T-cell (primary cell): ENCODE results near the gene GALNS. TPM values are rescaled to one million over a fixed set of nuclear protein-coding genes. Genes with fewer than 3 reads are reported as not detected.
A peak's percentile ranks its signal among the peaks of the same experiment; 100 is the strongest.

ENCODE experiments used
- ATAC-seq, 4 experiments: fragments of 200-7000 bp in 3 of 4; fragments of 150-1000 bp in 1 of 4; cut with Tn5 transposase; replicated peaks in 1 of 4; 1 replicate in 3 of 4; 2 replicates in 1 of 4; pipeline ENCODE4 v1.10.0; 2021; ENCODE audit warnings: moderate library complexity in 3 of 4, mild to moderate bottlenecking in 2 of 4, moderate number of reproducible peaks in 1 of 4
- CTCF ChIA-PET, 2 donors: fragments of 300-600 bp; sonication (Branson Sonifier 250); formaldehyde crosslinking; loops; one replicate each; lab custom pipeline; 2022; ENCODE audit warnings: antibody characterized with exemption in 2 of 2; lab: Charles Lee
- POLR2A ChIA-PET, 2 donors: fragments of 300-600 bp; sonication (Branson Sonifier 250); formaldehyde crosslinking; loops; one replicate each; lab custom pipeline; 2022; ENCODE audit warnings: antibody characterized with exemption in 2 of 2; lab: Charles Lee
- DNase-seq, 35 experiments: peaks; one replicate each; pipeline versions ENCODE4 v3.0.0 to v3.0.0-alpha.2; 2013 to 2023
- H3K27ac ChIP-seq: one replicate; pipeline ENCODE4 v1.5.1; 2013; ENCODE audit warnings: low read length
- H3K27me3 ChIP-seq, 2 experiments: replicated peaks in 1 of 2; 1 replicate in 1 of 2; 2 replicates in 1 of 2; pipeline versions ENCODE4 v1.6.1 to v1.7.0; 2013; ENCODE audit warnings: low read length in 1 of 2, mixed read lengths in 1 of 2; ENCODE audit not compliant: control insufficient read depth in 2 of 2, insufficient read depth in 2 of 2; ENCODE audit errors: extremely low read depth in 1 of 2
- H3K36me3 ChIP-seq, 2 donors: 1 replicate in 1 of 2; 2 replicates in 1 of 2; pipeline versions ENCODE4 v1.6.1 to v1.7.0; 2013; ENCODE audit warnings: low read length in 1 of 2; ENCODE audit not compliant: control insufficient read depth in 2 of 2, insufficient read depth in 1 of 2; ENCODE audit errors: extremely low read depth in 1 of 2
- H3K4me1 ChIP-seq, 2 experiments: 1 replicate in 1 of 2; 2 replicates in 1 of 2; pipeline versions ENCODE4 v1.6.1 to v1.7.0; 2013; ENCODE audit warnings: low read length in 2 of 2, mixed read lengths in 1 of 2; ENCODE audit not compliant: insufficient read depth in 2 of 2, control insufficient read depth in 1 of 2; ENCODE audit errors: extremely low read depth in 1 of 2
- H3K4me3 ChIP-seq, 2 donors: 1 replicate in 1 of 2; 2 replicates in 1 of 2; pipeline versions ENCODE4 v1.5.1 to v1.7.0; 2013; ENCODE audit warnings: mild to moderate bottlenecking in 2 of 2, low read length in 1 of 2, moderate library complexity in 1 of 2; ENCODE audit not compliant: control insufficient read depth in 1 of 2; ENCODE audit errors: extremely low read depth in 1 of 2
- H3K9me3 ChIP-seq: 2 replicates; pipeline ENCODE4 v1.7.0; 2013
- H3K27ac Mint-ChIP-seq, 2 donors: one replicate each; pipeline ENCODE4 v1.8.0; 2020 to 2021; ENCODE audit warnings: mild to moderate bottlenecking in 2 of 2, mixed read lengths in 2 of 2
- H3K27me3 Mint-ChIP-seq, 2 donors: one replicate each; pipeline ENCODE4 v1.8.0; 2021 to 2022; ENCODE audit warnings: mixed read lengths in 2 of 2
- H3K36me3 Mint-ChIP-seq: one replicate; pipeline ENCODE4 v1.8.0; 2021; ENCODE audit warnings: mixed read lengths
- H3K4me1 Mint-ChIP-seq, 3 donors: one replicate each; pipeline ENCODE4 v1.8.0; 2020 to 2022; ENCODE audit warnings: mixed read lengths in 3 of 3, mild to moderate bottlenecking in 1 of 3
- H3K4me3 Mint-ChIP-seq, 3 donors: one replicate each; pipeline ENCODE4 v1.8.0; 2020 to 2022; ENCODE audit warnings: mild to moderate bottlenecking in 3 of 3, mixed read lengths in 3 of 3, moderate library complexity in 3 of 3
- H3K9me3 Mint-ChIP-seq, 3 donors: one replicate each; pipeline ENCODE4 v1.8.0; 2020 to 2022; ENCODE audit warnings: mixed read lengths in 3 of 3
- WGBS: methylation state at CpG from one replicate; pipeline ENCODE4 v1.1.5; 2013; ENCODE audit warnings: missing lambda C conversion rate; ENCODE audit not compliant: insufficient coverage; 5-methylcytosine and 5-hydroxymethylcytosine counted together
- total RNA-seq, 35 experiments: library from RNA in 6 of 35; stranded (reverse) in 6 of 35; fragments of 120-200 nt in 1 of 35; gene quantifications; one replicate each; pipeline versions ENCODE4 v1.2.1 to v1.2.4 and lab custom pipeline; 2013 to 2026

The GALNS gene
- total RNA-seq, 5 donors from 2014 or later (not counting 1 experiment from before 2014, with no cell fraction given) = 47.6 to 68.4 (median 58.4) TPM

DNA sequence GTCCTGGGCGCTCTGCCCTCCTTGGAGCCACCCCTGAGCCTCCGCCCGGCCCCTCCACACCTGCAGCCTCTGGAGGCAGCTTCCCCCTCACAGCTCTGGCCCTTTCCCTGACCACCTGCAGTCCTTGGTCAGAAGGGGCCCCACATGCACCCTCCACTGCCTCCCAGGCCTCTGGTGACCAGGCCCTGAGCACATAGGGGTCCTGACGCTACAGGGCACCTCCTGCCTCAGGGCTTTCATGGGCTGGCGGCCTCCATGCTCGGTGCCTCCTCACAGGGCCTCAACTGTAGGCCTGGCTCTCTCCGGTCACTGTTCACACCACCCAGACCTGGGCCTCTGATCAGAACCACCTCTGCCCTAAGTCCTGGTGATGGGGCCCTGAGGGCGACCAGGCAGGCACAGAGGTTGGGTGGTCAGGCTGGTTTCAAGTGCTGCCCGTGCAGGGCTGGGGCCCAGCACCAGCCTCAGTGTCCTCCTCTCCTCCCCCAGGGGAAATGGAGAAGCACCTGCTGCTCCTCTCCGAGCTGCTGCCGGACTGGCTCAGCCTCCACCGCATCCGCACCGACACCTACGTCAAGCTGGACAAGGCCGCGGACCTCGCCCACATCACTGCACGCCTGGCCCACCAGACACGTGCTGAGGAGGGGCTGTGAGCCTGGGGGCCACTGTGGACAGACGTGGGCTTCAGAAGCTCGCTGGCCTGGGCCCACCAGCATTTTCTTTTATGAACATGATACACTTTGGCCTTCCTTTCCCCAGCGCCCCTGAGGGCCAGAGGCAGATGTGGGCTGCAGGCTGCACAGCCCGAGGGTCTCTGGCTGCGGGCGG is 48.9 kb downstream of the GALNS start:
- peaks cover 12 to 25% (median 15%) of the 10 kb centered on the region in 3 donors for H3K4me1 Mint-ChIP-seq
- peak overlapping the region in 1 of 3 donors; percentile 31 for H3K4me3 Mint-ChIP-seq
- H3K9me3 Mint-ChIP-seq = no peaks in the 10 kb centered on the region
- ChIA-PET CTCF (no interaction called here), POLR2A (no interaction called here)
- Histone ChIP-seq H3K9me3 (no peaks in the 10 kb centered on the region), H3K4me1 (peaks cover 4 to 50% of the 10 kb centered on the region in 2 experiments), H3K27me3 (peaks cover 0 to 6% of the 10 kb centered on the region in 2 experiments), H3K36me3 (peaks cover 8 to 14% of the 10 kb centered on the region in 2 donors), H3K27ac (no peak overlapping the region), H3K4me3 (no peak overlapping the region)
- no peaks in the 10 kb centered on the region for H3K36me3 Mint-ChIP-seq
- no peak overlapping the region for H3K27ac Mint-ChIP-seq
- WGBS = 89% methylated on average over 23 of the region's 26 CpGs
- no peaks in the 10 kb centered on the region for H3K27me3 Mint-ChIP-seq
- no peak for ATAC-seq
- no peak for DNase-seq

DNA sequence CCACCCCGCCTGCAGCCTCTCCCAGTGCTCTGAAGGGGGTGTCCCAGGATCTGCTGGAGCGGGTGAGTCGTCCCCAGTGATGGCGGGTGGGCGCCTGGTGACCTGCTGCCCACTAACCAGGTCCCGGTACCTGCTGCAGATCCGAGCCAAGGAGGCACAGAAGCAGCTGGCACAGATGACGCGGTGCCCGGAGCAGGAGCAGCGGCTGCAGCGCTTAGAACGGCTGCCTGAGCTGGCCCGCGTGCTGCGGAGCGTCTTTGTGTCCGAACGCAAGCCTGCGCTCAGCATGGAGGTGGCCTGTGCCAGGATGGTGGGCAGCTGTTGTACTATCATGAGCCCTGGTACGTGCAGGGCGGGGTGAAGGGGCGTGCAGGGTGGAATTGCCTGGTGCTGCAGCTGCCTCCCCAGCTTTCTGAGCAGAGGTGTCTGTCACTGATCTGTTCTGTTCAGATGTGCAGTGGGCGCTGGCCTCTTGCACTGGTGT is 49.6 kb downstream of the GALNS start:
- peaks cover 4 to 50% of the 10 kb centered on the region in 2 experiments for H3K4me1 ChIP-seq
- no peaks in the 10 kb centered on the region for H3K9me3 ChIP-seq
- no peak for DNase-seq
- no peak for ATAC-seq
- H3K9me3 Mint-ChIP-seq = no peaks in the 10 kb centered on the region
- peaks cover 12 to 25% (median 15%) of the 10 kb centered on the region in 3 donors for H3K4me1 Mint-ChIP-seq
- POLR2A ChIA-PET = interaction anchor here in 1 of 2 donors (0.5 kb wide), 1 partner anchor 40 kb away, joined by 3 read pairs; no protein-coding TSS in a partner anchor
- H3K4me3 Mint-ChIP-seq = peak overlapping the region in 1 of 3 donors; percentile 31
- no peak overlapping the region for H3K4me3 ChIP-seq
- no peak overlapping the region for H3K27ac ChIP-seq
- no peak overlapping the region for H3K27ac Mint-ChIP-seq
- H3K36me3 Mint-ChIP-seq = no peaks in the 10 kb centered on the region
- peaks cover 8 to 14% of the 10 kb centered on the region in 2 donors for H3K36me3 ChIP-seq
- CTCF ChIA-PET = no interaction called here
- WGBS = 94% methylated on average over 24 of the region's 24 CpGs
- peaks cover 0 to 6% of the 10 kb centered on the region in 2 experiments for H3K27me3 ChIP-seq
- H3K27me3 Mint-ChIP-seq = no peaks in the 10 kb centered on the region

DNA sequence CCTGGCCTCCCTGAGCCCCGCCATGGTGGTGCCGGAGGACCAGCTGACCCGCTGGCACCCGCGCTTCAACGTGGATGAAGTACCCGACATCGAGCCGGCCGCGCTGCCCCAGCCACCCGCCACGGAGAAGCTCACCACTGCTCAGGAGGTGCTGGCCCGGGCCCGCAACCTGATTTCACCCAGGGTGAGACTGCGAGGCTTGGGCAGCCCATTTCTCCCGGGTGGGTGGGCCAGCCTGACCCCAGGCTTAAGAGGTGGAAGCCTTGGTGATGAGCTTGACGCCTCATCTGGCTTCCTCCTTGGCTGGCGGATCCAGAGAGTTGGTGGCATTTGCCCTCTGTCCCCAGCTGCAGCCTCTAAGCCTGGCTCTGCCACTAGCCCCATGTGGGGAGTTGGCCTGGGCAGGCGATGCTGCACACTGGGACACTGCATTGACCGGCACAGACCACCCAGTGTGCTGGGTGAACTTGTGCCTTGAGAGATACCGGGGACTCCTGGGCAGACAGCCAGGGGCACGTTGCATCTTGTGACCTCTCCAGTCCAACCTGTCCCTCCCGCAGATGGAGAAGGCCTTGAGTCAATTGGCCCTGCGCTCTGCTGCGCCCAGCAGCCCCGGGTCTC is 50.1 kb downstream of the GALNS start:
- Mint-ChIP-seq H3K9me3 (no peaks in the 10 kb centered on the region), H3K4me3 (no peak overlapping the region), H3K27ac (no peak overlapping the region), H3K4me1 (peaks cover 12 to 26% (median 16%) of the 10 kb centered on the region in 3 donors), H3K36me3 (no peaks in the 10 kb centered on the region), H3K27me3 (no peaks in the 10 kb centered on the region)
- 98% methylated on average over 27 of the region's 27 CpGs for WGBS
- CTCF ChIA-PET = interaction anchor here in 1 of 2 donors (0.6 kb wide), 2 partner anchors 143 to 434 kb away, joined by 4 to 8 read pairs; partner anchors contain the start of gene MVD
- no peak overlapping the region for H3K4me3 ChIP-seq
- no peaks in the 10 kb centered on the region for H3K9me3 ChIP-seq
- POLR2A ChIA-PET = interaction anchor here in 1 of 2 donors (0.5 kb wide), 1 partner anchor 39 kb away, joined by 3 read pairs; no protein-coding TSS in a partner anchor
- H3K27ac ChIP-seq = no peak overlapping the region
- no peak for ATAC-seq
- peaks cover 4 to 56% of the 10 kb centered on the region in 2 experiments for H3K4me1 ChIP-seq
- H3K27me3 ChIP-seq = peaks cover 0 to 6% of the 10 kb centered on the region in 2 experiments
- no peak for DNase-seq
- H3K36me3 ChIP-seq = peaks cover 8 to 14% of the 10 kb centered on the region in 2 donors

DNA sequence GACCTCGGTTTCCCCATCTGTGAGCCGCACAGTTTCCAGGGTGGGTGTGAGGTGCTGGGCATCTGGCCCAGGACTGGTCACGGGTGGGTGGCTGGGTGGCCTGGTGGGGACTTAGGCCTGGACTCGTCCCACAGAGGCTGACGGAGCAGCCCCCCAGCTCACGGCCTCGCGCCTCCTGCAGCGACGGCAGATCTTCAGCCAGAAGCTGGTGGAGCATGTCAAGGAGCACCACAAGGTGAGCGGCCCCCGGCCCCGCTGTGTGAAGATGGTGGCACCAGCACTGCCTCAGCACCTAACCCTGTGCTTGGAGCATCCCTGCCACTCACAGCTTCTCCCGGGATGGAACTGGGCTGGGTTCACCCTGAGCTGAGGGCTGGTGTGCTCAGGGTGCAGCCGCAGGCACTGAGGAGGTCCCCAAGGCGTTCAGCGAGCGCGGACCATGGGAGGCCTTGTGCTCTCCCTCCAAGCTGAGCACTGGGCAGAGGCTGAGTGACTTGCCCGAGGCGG is 50.8 kb downstream of the GALNS start:
- H3K36me3 Mint-ChIP-seq = no peaks in the 10 kb centered on the region
- no peak overlapping the region for H3K27ac Mint-ChIP-seq
- POLR2A ChIA-PET = no interaction called here
- Histone ChIP-seq H3K27me3 (peaks cover 0 to 6% of the 10 kb centered on the region in 2 experiments), H3K36me3 (peaks cover 8 to 14% of the 10 kb centered on the region in 2 donors), H3K4me3 (no peak overlapping the region), H3K9me3 (no peaks in the 10 kb centered on the region), H3K27ac (no peak overlapping the region), H3K4me1 (peaks cover 4 to 53% of the 10 kb centered on the region in 2 experiments)
- peaks cover 15 to 29% (median 21%) of the 10 kb centered on the region in 3 donors for H3K4me1 Mint-ChIP-seq
- H3K27me3 Mint-ChIP-seq = no peaks in the 10 kb centered on the region
- ATAC-seq (no peak), DNase-seq (no peak)
- CTCF ChIA-PET = interaction anchor here in 1 of 2 donors (0.6 kb wide), 2 partner anchors 143 to 435 kb away, joined by 4 to 8 read pairs; partner anchors contain the start of gene MVD
- no peaks in the 10 kb centered on the region for H3K9me3 Mint-ChIP-seq
- 95% methylated on average over 19 of the region's 21 CpGs for WGBS
- no peak overlapping the region for H3K4me3 Mint-ChIP-seq

DNA sequence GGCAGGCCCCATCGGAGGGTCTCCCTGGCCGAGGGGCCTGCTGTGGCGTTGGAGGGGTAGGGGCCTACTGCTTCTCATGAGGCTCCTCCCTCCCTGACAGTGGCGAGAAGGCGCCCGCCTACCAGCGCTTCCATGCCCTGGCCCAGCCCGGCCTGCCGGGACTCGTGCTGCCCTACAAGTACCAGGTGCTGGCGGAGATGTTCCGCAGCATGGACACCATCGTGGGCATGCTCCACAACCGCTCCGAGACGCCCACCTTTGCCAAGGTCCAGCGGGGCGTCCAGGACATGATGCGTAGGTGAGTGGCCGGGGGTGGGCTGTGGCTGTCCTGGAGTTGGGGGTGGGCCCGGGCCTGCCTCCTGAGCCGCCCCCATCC is 51.4 kb downstream of the GALNS start:
- no peak overlapping the region for H3K27ac Mint-ChIP-seq
- Histone ChIP-seq H3K27ac (no peak overlapping the region), H3K9me3 (no peaks in the 10 kb centered on the region), H3K4me3 (no peak overlapping the region), H3K36me3 (peaks cover 8 to 14% of the 10 kb centered on the region in 2 donors), H3K4me1 (peaks cover 2 to 50% of the 10 kb centered on the region in 2 experiments), H3K27me3 (peaks cover 0 to 6% of the 10 kb centered on the region in 2 experiments)
- CTCF ChIA-PET = no interaction called here
- no peaks in the 10 kb centered on the region for H3K27me3 Mint-ChIP-seq
- H3K4me3 Mint-ChIP-seq = no peak overlapping the region
- POLR2A ChIA-PET = no interaction called here
- H3K36me3 Mint-ChIP-seq = no peaks in the 10 kb centered on the region
- no peaks in the 10 kb centered on the region for H3K9me3 Mint-ChIP-seq
- peaks cover 15 to 29% (median 22%) of the 10 kb centered on the region in 3 donors for H3K4me1 Mint-ChIP-seq
- DNase-seq (no peak), ATAC-seq (no peak)
- WGBS = 92% methylated on average over 12 of the region's 22 CpGs
